Mesenchymal stem cell (in vitro differentiated cells and primary cell): Measurements from ENCODE around the gene JAG1.

Experiments used
- DNase-seq: peaks from one replicate; pipeline ENCODE4 v3.0.0-alpha.2; 2013
- H2AFZ ChIP-seq: one replicate; pipeline ENCODE4 v1.6.1; 2013; ENCODE audit warnings: low read depth, mild to moderate bottlenecking, control low read depth, inconsistent platforms, low read length, moderate library complexity
- H2AK5ac ChIP-seq: 2 replicates; pipeline ENCODE4 v1.6.1; 2013; ENCODE audit warnings: low read length, moderate library complexity, mild to moderate bottlenecking, inconsistent platforms; ENCODE audit not compliant: severe bottlenecking
- H2BK120ac ChIP-seq: one replicate; pipeline ENCODE4 v1.6.1; 2013; ENCODE audit warnings: low read depth, mild to moderate bottlenecking, inconsistent platforms, low read length, moderate library complexity
- H2BK12ac ChIP-seq, 2 experiments: one replicate each; pipeline ENCODE4 v1.6.1; 2013; ENCODE audit warnings: inconsistent platforms in 2 of 2, low read length in 2 of 2, mild to moderate bottlenecking in 2 of 2, moderate library complexity in 2 of 2, control low read depth in 1 of 2
- H2BK15ac ChIP-seq: one replicate; pipeline ENCODE4 v1.6.1; 2013; ENCODE audit warnings: mild to moderate bottlenecking, low read depth, inconsistent platforms; ENCODE audit not compliant: poor library complexity, severe bottlenecking
- H2BK5ac ChIP-seq: 2 replicates; pipeline ENCODE4 v1.6.1; 2013; ENCODE audit warnings: low read depth, mild to moderate bottlenecking, low read length, control low read depth, inconsistent platforms; ENCODE audit not compliant: poor library complexity, severe bottlenecking
- H3K14ac ChIP-seq, 2 experiments: one replicate each; pipeline ENCODE4 v1.6.1; 2013; ENCODE audit warnings: inconsistent platforms in 2 of 2, low read length in 2 of 2, control low read depth in 1 of 2, mild to moderate bottlenecking in 1 of 2, moderate library complexity in 1 of 2
- H3K18ac ChIP-seq, 2 experiments: one replicate each; pipeline ENCODE4 v1.6.1; 2013; ENCODE audit warnings: inconsistent platforms in 2 of 2, low read length in 2 of 2, control low read depth in 1 of 2, low read depth in 1 of 2, mild to moderate bottlenecking in 1 of 2
- H3K23ac ChIP-seq, 2 experiments: one replicate each; pipeline ENCODE4 v1.6.1; 2013; ENCODE audit warnings: inconsistent platforms in 2 of 2, low read length in 2 of 2, mild to moderate bottlenecking in 2 of 2, moderate library complexity in 2 of 2, control low read depth in 1 of 2
- H3K27ac ChIP-seq: 2 replicates; pipeline ENCODE4 v1.5.1; 2013; ENCODE audit warnings: mild to moderate bottlenecking, moderate library complexity, low read length, control low read depth, inconsistent platforms; ENCODE audit not compliant: poor library complexity, severe bottlenecking
- H3K27me3 ChIP-seq, 2 experiments: 2 replicates each; pipeline versions ENCODE4 v1.6.1 to v1.7.0; 2013; ENCODE audit warnings: low read length in 2 of 2, mild to moderate bottlenecking in 2 of 2, moderate library complexity in 2 of 2, control low read depth in 1 of 2, inconsistent platforms in 1 of 2; ENCODE audit not compliant: control insufficient read depth in 1 of 2, insufficient read depth in 1 of 2
- H3K36me3 ChIP-seq, 2 experiments: 2 replicates each; pipeline versions ENCODE4 v1.6.1 to v1.7.0; 2013; ENCODE audit warnings: low read length in 2 of 2, control low read depth in 1 of 2, inconsistent platforms in 1 of 2, low read depth in 1 of 2, mild to moderate bottlenecking in 1 of 2; ENCODE audit not compliant: insufficient read depth in 2 of 2, control insufficient read depth in 1 of 2
- H3K4ac ChIP-seq, 2 experiments: one replicate each; pipeline ENCODE4 v1.6.1; 2013; ENCODE audit warnings: inconsistent platforms in 2 of 2, low read length in 2 of 2, mild to moderate bottlenecking in 2 of 2, moderate library complexity in 2 of 2, control low read depth in 1 of 2, low read depth in 1 of 2
- H3K4me1 ChIP-seq: 2 replicates; pipeline ENCODE4 v1.6.1; 2013; ENCODE audit warnings: low read depth, low read length, control low read depth; ENCODE audit not compliant: control insufficient read depth, insufficient read depth
- H3K4me2 ChIP-seq: 2 replicates; pipeline ENCODE4 v1.6.1; 2013; ENCODE audit warnings: low read length, mild to moderate bottlenecking, inconsistent platforms; ENCODE audit not compliant: poor library complexity, severe bottlenecking
- H3K4me3 ChIP-seq, 2 experiments: 2 replicates each; pipeline versions ENCODE4 v1.5.1 to v1.7.0; 2013; ENCODE audit warnings: low read length in 2 of 2, mild to moderate bottlenecking in 2 of 2, control low read depth in 1 of 2, low read depth in 1 of 2; ENCODE audit not compliant: insufficient read depth in 1 of 2
- H3K79me1 ChIP-seq: replicated peaks from 2 replicates; pipeline ENCODE4 v1.6.1; 2013; ENCODE audit warnings: mild to moderate bottlenecking, control low read depth, low read length, inconsistent platforms; ENCODE audit not compliant: poor library complexity, severe bottlenecking
- H3K9ac ChIP-seq: 2 replicates; pipeline ENCODE4 v1.7.0; 2013; ENCODE audit warnings: mild to moderate bottlenecking, low read length, moderate library complexity
- H3K9me3 ChIP-seq: 2 replicates; pipeline ENCODE4 v1.7.0; 2013; ENCODE audit warnings: mild to moderate bottlenecking, low read length; ENCODE audit not compliant: control insufficient read depth
- H4K8ac ChIP-seq: one replicate; pipeline ENCODE4 v1.6.1; 2013; ENCODE audit warnings: inconsistent platforms, mild to moderate bottlenecking, low read length, moderate library complexity
- H4K91ac ChIP-seq: one replicate; pipeline ENCODE4 v1.6.1; 2013; ENCODE audit warnings: mild to moderate bottlenecking, low read length, inconsistent platforms
- WGBS: methylation state at CpG from one replicate; pipeline ENCODE4 v1.1.7; 2013; ENCODE audit warnings: mixed read lengths; 5-methylcytosine and 5-hydroxymethylcytosine counted together

Gene JAG1

GRCh38 chr20:10659651-10660601, 13.9 kb downstream of the JAG1 start:
- 85% methylated on average over 12 of the region's 12 CpGs for WGBS
- peaks cover 18% of the 10 kb centered on the region for H3K4me1 ChIP-seq
- no peak for DNase-seq
- H3K4me3 ChIP-seq, result no peak overlapping the region
- no peak overlapping the region for H3K27ac ChIP-seq
- H2BK120ac ChIP-seq, result no peak overlapping the region
- peaks cover 4% of the 10 kb centered on the region for H3K9me3 ChIP-seq
- no peaks in the 10 kb centered on the region for H3K27me3 ChIP-seq
- H3K18ac ChIP-seq, result no peak overlapping the region
- H4K8ac ChIP-seq, result no peak overlapping the region
- H2AK5ac ChIP-seq, result no peak overlapping the region
- H3K23ac ChIP-seq, result no peak overlapping the region
- peaks cover 41% of the 10 kb centered on the region for H3K79me1 ChIP-seq
- H4K91ac ChIP-seq, result no peak overlapping the region
- H3K4me2 ChIP-seq, result no peak overlapping the region
- H3K9ac ChIP-seq, result no peak overlapping the region
- H2BK5ac ChIP-seq, result no peak overlapping the region
- no peak overlapping the region for H3K14ac ChIP-seq
- H3K4ac ChIP-seq, result no peak overlapping the region
- no peak overlapping the region for H2BK12ac ChIP-seq
- no peak overlapping the region for H2AFZ ChIP-seq
- peaks cover 51 to 86% of the 10 kb centered on the region in 2 experiments for H3K36me3 ChIP-seq
- H2BK15ac ChIP-seq, result no peak overlapping the region

GRCh38 chr20:10658876-10659632, 14.7 kb downstream of the JAG1 start:
- H3K36me3 ChIP-seq, result peaks cover 55 to 90% of the 10 kb centered on the region in 2 experiments
- H3K9ac ChIP-seq, result no peak overlapping the region
- H4K91ac ChIP-seq, result no peak overlapping the region
- H3K9me3 ChIP-seq, result peaks cover 4% of the 10 kb centered on the region
- no peak overlapping the region for H3K4ac ChIP-seq
- DNase-seq, result no peak
- H2AFZ ChIP-seq, result no peak overlapping the region
- WGBS, result 76% methylated on average over 3 of the region's 5 CpGs
- H3K18ac ChIP-seq, result no peak overlapping the region
- peaks cover 36% of the 10 kb centered on the region for H3K79me1 ChIP-seq
- H2BK12ac ChIP-seq, result no peak overlapping the region
- no peak overlapping the region for H2AK5ac ChIP-seq
- no peak overlapping the region for H2BK120ac ChIP-seq
- H4K8ac ChIP-seq, result no peak overlapping the region
- H2BK15ac ChIP-seq, result no peak overlapping the region
- no peak overlapping the region for H3K4me3 ChIP-seq
- H2BK5ac ChIP-seq, result no peak overlapping the region
- H3K27me3 ChIP-seq, result no peaks in the 10 kb centered on the region
- H3K4me1 ChIP-seq, result peaks cover 23% of the 10 kb centered on the region
- no peak overlapping the region for H3K14ac ChIP-seq
- no peak overlapping the region for H3K4me2 ChIP-seq
- no peak overlapping the region for H3K23ac ChIP-seq
- H3K27ac ChIP-seq, result no peak overlapping the region

GRCh38 chr20:10658051-10658823, 15.6 kb downstream of the JAG1 start:
- H3K79me1 ChIP-seq, result peaks cover 34% of the 10 kb centered on the region
- no peak overlapping the region for H3K9ac ChIP-seq
- peaks cover 4% of the 10 kb centered on the region for H3K9me3 ChIP-seq
- H3K27ac ChIP-seq, result no peak overlapping the region
- WGBS, result 98% methylated on average over 12 of the region's 13 CpGs
- H3K4me3 ChIP-seq, result no peak overlapping the region
- H2BK12ac ChIP-seq, result no peak overlapping the region
- no peak overlapping the region for H3K4me2 ChIP-seq
- peak overlapping the region; percentile 41 for H2AK5ac ChIP-seq
- no peak overlapping the region for H3K4ac ChIP-seq
- H3K36me3 ChIP-seq, result peaks cover 53 to 84% of the 10 kb centered on the region in 2 experiments
- H4K8ac ChIP-seq, result no peak overlapping the region
- no peak overlapping the region for H2BK15ac ChIP-seq
- DNase-seq, result no peak
- no peak overlapping the region for H3K23ac ChIP-seq
- no peak overlapping the region for H3K14ac ChIP-seq
- H2BK5ac ChIP-seq, result no peak overlapping the region
- no peak overlapping the region for H2BK120ac ChIP-seq
- no peaks in the 10 kb centered on the region for H3K27me3 ChIP-seq
- peaks cover 26% of the 10 kb centered on the region for H3K4me1 ChIP-seq
- H2AFZ ChIP-seq, result no peak overlapping the region
- peak overlapping the region; percentile 34 for H4K91ac ChIP-seq
- no peak overlapping the region for H3K18ac ChIP-seq
